Naive thymus-derived CD4-positive, alpha-beta T cell (primary cell): ENCODE measurements around the gene ODC1. TPM values are rescaled to one million over a fixed set of nuclear protein-coding genes. Genes with fewer than 3 reads are reported as not detected.

Experiments
- ATAC-seq: fragments of 150-1000 bp; cut with Tn5 transposase; 2 replicates; pipeline ENCODE4 v1.10.0; 2021; ENCODE audit warnings: mild to moderate bottlenecking, moderate library complexity
- CTCF ChIA-PET: fragments of 350-600 bp; sonication (Branson Sonifier 250); formaldehyde crosslinking; loops from one replicate; lab custom pipeline; 2021; ENCODE audit warnings: antibody characterized with exemption; lab: Charles Lee
- POLR2A ChIA-PET: fragments of 350-600 bp; sonication (Branson Sonifier 250); formaldehyde crosslinking; loops from one replicate; lab custom pipeline; 2021; ENCODE audit warnings: antibody characterized with exemption, inconsistent platforms; lab: Charles Lee
- DNase-seq, 9 donors: peaks; one replicate each; pipeline versions ENCODE4 v3.0.0 to v3.0.0-alpha.2; 2020 to 2022; ENCODE audit warnings: mixed read lengths in 1 of 9
- H3K27ac ChIP-seq: one replicate; pipeline ENCODE4 v1.7.0; 2013; ENCODE audit warnings: mild to moderate bottlenecking, low read depth, low read length, moderate library complexity
- H3K27me3 ChIP-seq, 2 donors: one replicate each; pipeline ENCODE4 v1.7.0; 2013; ENCODE audit warnings: low read length in 2 of 2, mild to moderate bottlenecking in 2 of 2, moderate library complexity in 2 of 2; ENCODE audit not compliant: control insufficient read depth in 2 of 2, insufficient read depth in 2 of 2
- H3K36me3 ChIP-seq, 3 experiments: 1 replicate in 2 of 3; 2 replicates in 1 of 3; pipeline ENCODE4 v1.7.0; 2013; ENCODE audit warnings: low read length in 3 of 3, mild to moderate bottlenecking in 3 of 3, moderate library complexity in 1 of 3; ENCODE audit not compliant: insufficient read depth in 3 of 3, control insufficient read depth in 2 of 3
- H3K4me1 ChIP-seq, 2 donors: one replicate each; pipeline ENCODE4 v1.7.0; 2013; ENCODE audit warnings: low read length in 2 of 2, mild to moderate bottlenecking in 2 of 2, moderate library complexity in 1 of 2; ENCODE audit not compliant: control insufficient read depth in 2 of 2, insufficient read depth in 2 of 2
- H3K4me3 ChIP-seq: 2 replicates; pipeline ENCODE4 v1.7.0; 2013; ENCODE audit warnings: mild to moderate bottlenecking, low read length
- H3K9me3 ChIP-seq, 3 experiments: 1 replicate in 2 of 3; 2 replicates in 1 of 3; pipeline ENCODE4 v1.7.0; 2013; ENCODE audit warnings: low read length in 3 of 3; ENCODE audit not compliant: control insufficient read depth in 2 of 3
- H3K27ac Mint-ChIP-seq, 9 donors: one replicate each; pipeline ENCODE4 v1.8.0; 2020 to 2022; ENCODE audit warnings: mixed read lengths in 9 of 9, mild to moderate bottlenecking in 8 of 9, moderate library complexity in 5 of 9, inconsistent platforms in 2 of 9
- H3K27me3 Mint-ChIP-seq, 5 donors: one replicate each; pipeline ENCODE4 v1.8.0; 2021 to 2022; ENCODE audit warnings: mixed read lengths in 5 of 5, mild to moderate bottlenecking in 1 of 5
- H3K36me3 Mint-ChIP-seq, 5 donors: one replicate each; pipeline ENCODE4 v1.8.0; 2020 to 2022; ENCODE audit warnings: mixed read lengths in 5 of 5, mild to moderate bottlenecking in 3 of 5, inconsistent platforms in 1 of 5
- H3K4me1 Mint-ChIP-seq, 7 donors: one replicate each; pipeline ENCODE4 v1.8.0; 2020 to 2022; ENCODE audit warnings: mixed read lengths in 7 of 7, mild to moderate bottlenecking in 3 of 7, inconsistent platforms in 1 of 7
- H3K4me3 Mint-ChIP-seq, 10 donors: one replicate each; pipeline ENCODE4 v1.8.0; 2020 to 2022; ENCODE audit warnings: mild to moderate bottlenecking in 10 of 10, mixed read lengths in 10 of 10, moderate library complexity in 6 of 10, inconsistent platforms in 2 of 10
- H3K9me3 Mint-ChIP-seq, 11 donors: one replicate each; pipeline ENCODE4 v1.8.0; 2020 to 2022; ENCODE audit warnings: mixed read lengths in 11 of 11, mild to moderate bottlenecking in 4 of 11, inconsistent platforms in 1 of 11, moderate library complexity in 1 of 11
- intact Hi-C, 2 donors: fragments of 100-400 bp; cut with micrococcal nuclease; formaldehyde crosslinking; loops; one replicate each; pipeline ENCODE4 v1.15.1; 2023
- polyA plus RNA-seq, 2 donors: library from polyadenylated mRNA; unstranded; fragments of 300-500 nt; fragmentation: Illumina TruSeq; gene quantifications; one replicate each; pipeline ENCODE4 v1.2.3, GENCODE V29; 2021
- total RNA-seq, 6 experiments: library from RNA in 5 of 6; stranded (reverse) in 5 of 6; gene quantifications; 1 replicate in 5 of 6; 2 replicates in 1 of 6; pipeline ENCODE4 v1.2.3 and lab custom pipeline; 2021 to 2026

ODC1 gene
- total and polyA plus RNA-seq, 7 experiments from 2014 or later: 32.7 to 88.2 (median 52.4) TPM

DNA sequence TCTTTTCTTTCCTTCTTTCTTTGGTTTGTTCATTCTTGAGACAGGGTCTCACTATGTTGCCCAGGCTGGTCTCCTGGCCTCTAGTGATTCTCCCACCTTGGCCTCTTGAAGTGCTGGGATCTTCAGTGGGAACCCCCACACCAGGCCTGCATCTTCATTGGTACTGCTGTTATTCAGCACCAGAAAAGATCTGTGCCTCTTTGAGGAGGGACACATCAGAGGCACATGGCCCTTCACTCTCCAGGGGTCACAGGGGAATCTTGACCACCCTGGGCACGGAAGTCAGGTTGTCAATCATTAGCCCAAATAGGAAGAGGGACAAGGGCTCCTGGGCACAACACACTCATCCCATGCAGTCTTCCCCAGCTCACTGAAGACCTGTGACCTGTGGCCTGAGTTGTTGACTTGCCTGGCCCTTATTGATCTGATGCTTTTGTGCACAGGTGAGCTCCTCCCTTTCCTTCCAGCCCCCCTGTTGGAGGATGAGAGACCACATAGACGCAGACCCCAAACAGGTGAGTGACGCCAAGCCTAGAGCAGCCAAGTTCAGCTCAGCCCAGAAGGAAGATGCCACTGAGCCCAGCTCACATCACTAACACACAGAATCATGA lies 33.0 kb upstream of the ODC1 start:
- peaks cover 0 to 38% (median 0%) of the 10 kb centered on the region in 5 donors for H3K27me3 Mint-ChIP-seq
- no peaks in the 10 kb centered on the region for H3K27me3 ChIP-seq
- ChIA-PET CTCF (no interaction called here), POLR2A (no interaction called here)
- intact Hi-C loops: no loop called here
- no peak for DNase-seq
- peaks cover 7 to 20% (median 14%) of the 10 kb centered on the region in 7 donors for H3K4me1 Mint-ChIP-seq
- no peak overlapping the region for H3K4me3 Mint-ChIP-seq
- no peak overlapping the region for H3K27ac ChIP-seq
- no peaks in the 10 kb centered on the region for H3K36me3 ChIP-seq
- ATAC-seq: no peak
- no peaks in the 10 kb centered on the region for H3K9me3 Mint-ChIP-seq
- no peaks in the 10 kb centered on the region for H3K36me3 Mint-ChIP-seq
- H3K4me3 ChIP-seq: no peak overlapping the region
- H3K27ac Mint-ChIP-seq: peak overlapping the region in 1 of 9 donors; percentile 3
- H3K9me3 ChIP-seq: no peaks in the 10 kb centered on the region
- peaks cover 0 to 6% of the 10 kb centered on the region in 2 donors for H3K4me1 ChIP-seq

DNA sequence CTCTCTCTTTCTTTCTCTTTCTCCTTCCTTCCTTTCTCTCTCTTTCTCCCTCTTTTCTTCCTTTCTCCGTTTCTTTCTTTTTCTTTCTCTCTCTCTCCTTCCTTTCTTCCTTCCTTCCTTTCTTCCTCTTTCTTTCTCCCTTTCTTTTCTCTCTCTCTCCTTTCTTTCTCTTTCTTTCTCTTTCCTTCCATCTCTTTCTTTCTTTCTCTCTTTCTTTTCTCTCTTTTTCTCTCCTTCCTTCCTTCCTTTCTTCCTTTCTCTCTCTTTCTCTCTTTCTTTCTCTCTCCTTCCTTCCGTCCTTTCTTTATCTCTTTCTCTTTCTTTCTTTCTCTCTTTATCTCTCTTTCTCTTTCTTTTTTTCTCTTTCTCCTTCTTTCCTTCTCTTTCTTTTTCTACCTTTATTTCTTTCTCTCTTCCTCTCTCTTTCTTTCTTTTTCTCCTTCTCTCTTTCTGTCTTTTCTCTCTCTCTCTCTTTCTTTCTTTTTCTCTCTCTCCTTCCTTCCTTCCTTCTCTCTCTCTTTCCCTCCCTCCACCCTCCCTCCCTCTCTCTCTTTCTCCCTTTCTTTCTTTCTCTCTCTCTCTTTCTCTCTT lies 32.3 kb upstream of the ODC1 start:
- Histone ChIP-seq H3K36me3 (no peaks in the 10 kb centered on the region), H3K27me3 (no peaks in the 10 kb centered on the region), H3K9me3 (no peaks in the 10 kb centered on the region), H3K4me1 (peaks cover 0 to 6% of the 10 kb centered on the region in 2 donors), H3K4me3 (no peak overlapping the region), H3K27ac (no peak overlapping the region)
- intact Hi-C loops: no loop called here
- DNase-seq: no peak
- Mint-ChIP-seq H3K27me3 (peaks cover 0 to 33% (median 0%) of the 10 kb centered on the region in 5 donors), H3K9me3 (no peaks in the 10 kb centered on the region), H3K4me3 (no peak overlapping the region), H3K36me3 (no peaks in the 10 kb centered on the region), H3K27ac (no peak overlapping the region), H3K4me1 (peaks cover 7 to 20% (median 14%) of the 10 kb centered on the region in 7 donors)
- no peak for ATAC-seq
- ChIA-PET POLR2A (no interaction called here), CTCF (no interaction called here)

DNA sequence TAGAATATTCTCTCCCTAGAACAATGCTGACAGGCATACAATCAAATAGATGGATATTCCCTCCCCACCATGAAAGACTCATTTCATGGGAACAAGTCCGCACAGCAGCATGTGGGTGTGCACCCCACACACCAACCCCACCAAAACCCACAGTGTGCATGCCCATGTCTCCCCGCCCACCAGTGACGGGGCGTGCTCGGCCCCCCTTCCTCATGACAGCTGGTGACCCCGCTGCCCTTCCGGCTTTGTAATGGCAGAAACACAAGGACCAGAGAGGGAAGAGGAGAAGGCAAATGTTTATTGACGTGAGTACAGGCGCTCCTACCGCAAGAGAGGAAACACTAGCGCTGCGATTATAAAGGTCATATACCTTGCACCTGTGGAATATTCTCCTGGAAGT lies 30.8 kb upstream of the ODC1 start:
- CTCF ChIA-PET: no interaction called here
- peaks cover 0 to 6% of the 10 kb centered on the region in 2 donors for H3K4me1 ChIP-seq
- Mint-ChIP-seq H3K36me3 (no peaks in the 10 kb centered on the region), H3K9me3 (no peaks in the 10 kb centered on the region), H3K4me3 (no peak overlapping the region), H3K27me3 (peaks cover 0 to 23% (median 0%) of the 10 kb centered on the region in 5 donors), H3K4me1 (peaks cover 7 to 20% (median 14%) of the 10 kb centered on the region in 7 donors), H3K27ac (peak overlapping the region in 2 of 9 donors; percentile 38 to 67)
- H3K9me3 ChIP-seq: no peaks in the 10 kb centered on the region
- POLR2A ChIA-PET: no interaction called here
- ATAC-seq: no peak
- intact Hi-C loops: no loop called here
- H3K4me3 ChIP-seq: no peak overlapping the region
- H3K27me3 ChIP-seq: no peaks in the 10 kb centered on the region
- DNase-seq: no peak
- no peak overlapping the region for H3K27ac ChIP-seq
- H3K36me3 ChIP-seq: no peaks in the 10 kb centered on the region

- H3K27ac ChIP-seq: no peak overlapping the region
- H3K36me3 ChIP-seq: no peaks in the 10 kb centered on the region
- H3K4me3 ChIP-seq: no peak overlapping the region
- H3K27me3 Mint-ChIP-seq: peaks cover 0 to 16% (median 0%) of the 10 kb centered on the region in 5 donors
- H3K27me3 ChIP-seq: no peaks in the 10 kb centered on the region
- no peaks in the 10 kb centered on the region for H3K9me3 ChIP-seq
- intact Hi-C loops: no loop called here
- ChIA-PET POLR2A (no interaction called here), CTCF (no interaction called here)
- H3K4me1 Mint-ChIP-seq: peaks cover 7 to 20% (median 14%) of the 10 kb centered on the region in 7 donors
- ATAC-seq: no peak
- no peaks in the 10 kb centered on the region for H3K36me3 Mint-ChIP-seq
- no peak for DNase-seq
- H3K4me3 Mint-ChIP-seq: no peak overlapping the region
- H3K9me3 Mint-ChIP-seq: no peaks in the 10 kb centered on the region
- H3K4me1 ChIP-seq: peaks cover 0 to 6% of the 10 kb centered on the region in 2 donors
- H3K27ac Mint-ChIP-seq: peak overlapping the region in 2 of 9 donors; percentile 38 to 67
Measured at GRCh38 chr2:10478298-10478625, 30.1 kb upstream of the ODC1 start.

DNA sequence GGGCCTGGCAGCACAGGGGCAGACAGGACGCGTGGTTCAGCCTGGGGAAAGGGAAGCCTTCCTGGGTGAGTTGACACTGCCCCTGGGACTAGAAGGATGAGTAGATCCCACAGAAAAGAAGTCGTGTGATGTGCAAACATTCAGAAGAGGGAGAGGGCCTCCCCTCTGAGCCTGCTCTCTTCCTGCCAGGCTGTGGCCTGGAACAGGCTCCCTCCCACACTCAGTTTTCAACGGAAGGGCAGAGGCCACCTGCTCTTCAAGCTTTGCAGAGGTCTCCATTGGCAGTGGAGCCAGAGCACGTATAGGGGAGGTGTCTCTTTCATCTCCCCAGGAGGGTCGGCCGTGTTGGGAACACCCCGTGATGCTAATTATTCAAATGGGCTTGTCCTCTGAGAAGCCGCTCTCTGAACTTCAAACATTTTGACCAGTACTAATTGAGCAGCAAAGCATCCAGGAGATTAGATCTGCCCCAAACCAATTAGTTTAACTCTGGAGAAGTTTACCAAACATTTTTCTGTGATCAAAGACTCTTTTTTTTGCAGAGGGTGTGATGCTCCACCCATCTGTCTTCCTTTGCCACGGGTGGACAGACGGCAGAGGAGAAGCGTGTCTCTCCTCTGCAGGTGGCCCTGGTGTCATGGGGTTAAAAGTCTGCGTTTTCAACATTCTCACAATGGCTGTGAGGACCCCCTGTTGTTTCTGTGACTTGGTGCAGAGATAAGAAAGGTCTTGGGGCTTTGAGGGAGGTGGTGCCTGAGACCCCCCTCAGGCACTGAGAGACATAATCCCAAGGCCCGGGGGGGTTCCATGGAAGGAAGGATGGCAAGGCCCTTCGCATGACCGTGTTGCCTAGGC lies 29.5 kb upstream of the ODC1 start:
- H3K9me3 ChIP-seq: no peaks in the 10 kb centered on the region
- peak overlapping the region in 2 of 10 donors; percentile 6 to 45 for H3K4me3 Mint-ChIP-seq
- no peaks in the 10 kb centered on the region for H3K36me3 Mint-ChIP-seq
- H3K4me1 ChIP-seq: peaks cover 0 to 6% of the 10 kb centered on the region in 2 donors
- no peak for ATAC-seq
- H3K27me3 ChIP-seq: no peaks in the 10 kb centered on the region
- H3K4me3 ChIP-seq: no peak overlapping the region
- H3K27me3 Mint-ChIP-seq: peaks cover 0 to 14% (median 0%) of the 10 kb centered on the region in 5 donors
- no peaks in the 10 kb centered on the region for H3K36me3 ChIP-seq
- H3K9me3 Mint-ChIP-seq: no peaks in the 10 kb centered on the region
- H3K27ac ChIP-seq: no peak overlapping the region
- peak overlapping the region in 4 of 9 donors; percentile 6 to 88 (median 52) for H3K27ac Mint-ChIP-seq
- ChIA-PET CTCF (no interaction called here), POLR2A (no interaction called here)
- peaks cover 7 to 20% (median 14%) of the 10 kb centered on the region in 7 donors for H3K4me1 Mint-ChIP-seq
- intact Hi-C loops: no loop called here
- DNase-seq: no peak

- intact Hi-C loops: no loop called here
- Histone ChIP-seq H3K4me3 (no peak overlapping the region), H3K27me3 (no peaks in the 10 kb centered on the region), H3K9me3 (no peaks in the 10 kb centered on the region), H3K4me1 (peaks cover 0 to 6% of the 10 kb centered on the region in 2 donors), H3K36me3 (no peaks in the 10 kb centered on the region), H3K27ac (no peak overlapping the region)
- ChIA-PET POLR2A (no interaction called here), CTCF (no interaction called here)
- Mint-ChIP-seq H3K36me3 (no peaks in the 10 kb centered on the region), H3K27ac (peak overlapping the region in 6 of 9 donors; percentile 6 to 88 (median 52)), H3K27me3 (peaks cover 0 to 11% (median 0%) of the 10 kb centered on the region in 5 donors), H3K9me3 (no peaks in the 10 kb centered on the region), H3K4me3 (peak overlapping the region in 1 of 10 donors; percentile 2), H3K4me1 (peaks cover 7 to 20% (median 14%) of the 10 kb centered on the region in 7 donors)
- DNase-seq (peak in 1 of 9 donors; percentile 7), ATAC-seq (peak; percentile 24)
Measured at GRCh38 chr2:10476723-10477442, 28.8 kb upstream of the ODC1 start.
